Activated gamma-delta T cell (primary cell): ENCODE data around the gene CSAD.
"Not testable (repeated sequence)": the region's sequence is repeated elsewhere in the genome, so short reads cannot be mapped to it uniquely, and the experiment has no call there.

Experiments
- DNase-seq: peaks from one replicate; lab custom pipeline; 2025; lab: John Stamatoyannopoulos, UW

Gene CSAD

DNA sequence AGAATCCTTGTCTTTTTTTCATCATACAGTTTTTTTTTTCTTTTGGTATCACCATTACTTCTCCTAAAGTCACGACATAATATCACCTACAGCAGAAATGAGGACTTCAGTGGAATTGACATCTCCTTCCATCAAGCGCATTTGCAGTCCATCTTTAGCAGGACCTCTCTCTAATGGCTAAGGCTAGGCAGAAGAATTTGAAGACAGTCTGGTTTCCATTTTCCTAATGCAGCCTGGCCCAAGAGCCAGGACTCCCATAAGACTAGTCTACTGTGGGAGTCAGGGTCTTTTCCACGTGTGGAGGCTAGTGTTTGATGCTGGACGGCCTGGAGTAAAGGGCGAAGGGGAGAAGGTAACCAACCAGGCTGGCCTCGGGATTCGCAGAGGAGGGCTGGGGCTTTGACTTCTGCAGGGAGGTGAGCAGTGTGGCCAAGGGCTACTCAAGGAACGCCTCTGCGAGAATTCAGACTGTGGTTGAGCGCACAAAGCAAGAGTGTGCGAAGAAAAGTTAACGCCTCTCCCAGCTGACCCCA is 972 bp downstream of the CSAD start:
- no peak for DNase-seq

- not testable (repeated sequence) for DNase-seq
Measured at GRCh38 chr12:53178803-53179202, 1.9 kb downstream of the CSAD start.

DNA sequence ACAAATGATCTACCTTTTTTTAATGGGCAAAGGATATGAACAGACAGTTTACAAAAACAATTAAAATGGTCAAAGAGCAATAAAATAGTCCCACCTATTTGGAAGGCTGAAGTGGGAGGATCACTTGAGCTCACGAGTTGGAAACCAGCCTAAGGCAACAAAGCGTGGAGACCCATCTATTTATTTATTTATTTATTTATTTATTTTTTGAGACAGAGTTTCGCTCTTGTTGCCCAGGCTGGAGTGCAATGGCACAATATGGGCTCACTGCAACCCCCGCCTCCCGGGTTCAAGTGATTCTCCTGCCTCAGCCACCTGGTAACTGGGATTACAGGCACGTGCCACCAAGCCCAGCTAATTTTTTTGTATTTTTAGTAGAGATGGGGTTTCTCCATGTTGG is 3.3 kb downstream of the CSAD start:
- not testable (repeated sequence) for DNase-seq

GRCh38 chr12:53176750-53177149 is 4.0 kb downstream of the CSAD start:
- no peak for DNase-seq

GRCh38 chr12:53174881-53175491 is 5.7 kb downstream of the CSAD start:
- no peak for DNase-seq

DNA sequence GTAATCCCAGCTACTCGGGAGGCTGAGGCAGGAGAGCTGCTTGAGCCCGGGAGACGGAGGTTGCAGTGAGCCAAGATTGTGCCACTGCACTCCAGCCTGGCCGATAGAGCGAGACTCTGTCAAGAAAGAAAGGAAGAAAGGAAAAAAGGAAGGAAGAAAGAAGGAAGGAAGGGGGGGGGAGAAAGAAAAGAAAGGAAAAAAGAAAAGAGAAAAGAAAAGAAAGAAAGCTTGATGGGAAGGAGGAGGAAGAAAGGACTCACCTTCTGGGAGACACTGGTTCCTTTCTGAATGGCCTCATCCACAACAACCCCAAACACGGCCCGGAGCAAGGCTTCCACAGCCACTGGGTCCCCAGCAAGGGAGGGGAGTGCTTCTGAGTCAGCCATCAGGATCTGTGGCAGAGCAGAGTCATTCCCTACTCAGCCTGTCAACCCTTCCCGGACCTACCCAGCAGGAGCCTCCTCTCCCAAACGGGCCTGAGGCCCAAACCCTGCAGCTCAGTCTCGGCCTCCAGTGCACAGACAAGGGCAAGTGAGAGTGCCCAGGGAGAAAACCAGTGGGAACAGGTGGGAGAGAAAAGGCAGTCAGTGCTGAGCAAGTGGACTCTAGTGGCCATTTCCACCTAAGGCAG is 7.5 kb downstream of the CSAD start:
- DNase-seq, result no peak

GRCh38 chr12:53172352-53172751 is 8.4 kb downstream of the CSAD start:
- DNase-seq, result no peak

GRCh38 chr12:53171725-53172329 is 8.9 kb downstream of the CSAD start:
- no peak for DNase-seq

GRCh38 chr12:53170876-53171724 is 9.6 kb downstream of the CSAD start:
- no peak for DNase-seq

DNA sequence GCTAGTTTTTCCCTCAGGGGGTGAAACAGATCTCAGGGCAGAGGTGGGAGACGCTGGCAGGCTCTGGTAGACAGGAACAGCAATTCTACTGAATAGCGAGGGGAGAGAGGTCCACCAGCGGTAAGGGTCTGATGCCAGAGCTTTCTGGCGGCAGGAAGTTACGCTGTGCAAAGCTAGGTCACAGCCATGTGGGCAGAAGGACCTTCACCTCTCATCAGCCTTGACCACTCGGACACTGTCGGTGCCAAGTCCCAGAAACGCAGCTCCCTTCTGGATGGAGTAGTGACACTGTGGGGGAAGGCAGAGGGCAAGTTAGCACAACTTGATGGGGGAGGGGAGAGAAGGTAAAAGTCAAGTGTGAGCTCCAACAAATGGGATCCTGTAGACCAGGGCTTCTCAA is 10.5 kb downstream of the CSAD start:
- no peak for DNase-seq

- DNase-seq, result no peak
Measured at GRCh38 chr12:53169644-53170043, 11.1 kb downstream of the CSAD start.

DNA sequence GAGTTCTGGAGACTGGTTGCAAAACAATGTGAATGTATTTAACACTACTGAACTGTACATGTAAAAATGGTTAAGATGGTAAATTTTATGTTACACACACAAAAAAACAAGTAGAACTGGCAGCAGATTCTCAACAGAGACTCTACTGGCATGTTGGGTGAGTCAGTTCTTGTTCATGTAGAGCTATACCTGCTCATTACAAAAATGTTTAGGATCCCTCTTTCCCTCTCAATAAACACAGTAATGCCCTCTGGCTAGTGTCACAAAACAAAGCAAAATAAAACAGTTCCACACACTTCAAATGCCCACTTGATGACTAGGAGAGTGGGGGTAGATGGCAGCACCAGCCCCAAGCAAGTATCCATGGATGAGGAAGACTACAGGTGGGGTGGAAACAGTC is 13.9 kb downstream of the CSAD start:
- DNase-seq, result no peak

DNA sequence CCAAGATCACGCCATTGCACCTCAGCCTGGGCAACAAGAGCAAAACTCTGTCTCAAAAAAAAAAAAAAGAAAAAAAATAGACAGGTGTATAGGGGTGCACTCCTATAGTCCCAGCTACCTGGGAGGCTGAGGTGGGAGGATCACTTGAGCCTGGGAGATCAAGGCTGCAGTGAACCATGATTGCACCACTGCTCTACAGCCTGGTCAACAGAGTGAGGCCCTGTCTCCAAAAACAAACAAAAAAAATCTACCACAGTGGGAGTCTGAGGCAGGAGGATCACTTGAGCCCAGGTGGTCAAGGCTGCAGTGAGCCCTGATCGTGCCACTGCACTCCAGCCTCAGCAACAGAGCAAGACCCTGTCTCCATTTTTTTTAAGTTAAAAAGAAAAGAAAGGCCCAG is 17.7 kb downstream of the CSAD start:
- DNase-seq, result not testable (repeated sequence)

DNA sequence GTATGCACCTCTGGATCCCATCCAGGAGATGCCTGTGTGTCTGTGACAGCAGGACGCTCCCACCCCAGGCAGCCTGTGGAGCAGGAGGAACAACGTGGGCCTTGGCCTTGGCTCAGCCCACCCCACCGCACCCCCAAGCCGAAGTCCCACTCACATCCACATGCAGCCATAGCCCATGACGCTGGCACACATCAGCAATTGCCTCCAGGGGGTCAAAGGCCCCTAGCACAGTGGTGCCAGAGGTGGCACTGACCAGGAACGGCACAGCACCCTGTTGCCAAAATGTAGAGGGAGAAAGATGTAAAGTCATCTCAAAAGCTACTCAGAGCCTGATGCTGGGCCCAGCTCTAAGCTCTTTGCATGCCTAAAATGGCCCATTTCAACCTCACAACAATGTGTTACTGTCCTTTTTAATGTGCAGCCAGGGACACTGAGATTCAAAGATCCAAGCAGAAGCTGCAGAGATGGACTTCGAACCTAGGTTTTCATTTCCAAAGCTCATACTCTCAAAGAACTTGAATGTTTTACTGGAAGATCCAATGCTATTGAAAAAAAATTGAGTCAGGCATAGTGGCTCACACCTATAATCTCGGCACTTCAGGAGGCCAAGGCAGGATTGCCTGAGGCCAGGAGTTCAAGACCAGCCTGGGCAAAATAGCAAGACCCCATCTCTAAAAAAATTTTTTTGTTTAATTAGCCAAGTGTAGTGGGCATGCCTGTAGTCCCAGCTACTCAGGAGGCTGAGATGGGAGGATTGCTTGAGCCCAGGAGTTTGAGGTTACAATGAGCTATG is 19.4 kb downstream of the CSAD start:
- DNase-seq, result no peak

GRCh38 chr12:53160673-53161072 is 20.1 kb downstream of the CSAD start:
- DNase-seq, result no peak

DNA sequence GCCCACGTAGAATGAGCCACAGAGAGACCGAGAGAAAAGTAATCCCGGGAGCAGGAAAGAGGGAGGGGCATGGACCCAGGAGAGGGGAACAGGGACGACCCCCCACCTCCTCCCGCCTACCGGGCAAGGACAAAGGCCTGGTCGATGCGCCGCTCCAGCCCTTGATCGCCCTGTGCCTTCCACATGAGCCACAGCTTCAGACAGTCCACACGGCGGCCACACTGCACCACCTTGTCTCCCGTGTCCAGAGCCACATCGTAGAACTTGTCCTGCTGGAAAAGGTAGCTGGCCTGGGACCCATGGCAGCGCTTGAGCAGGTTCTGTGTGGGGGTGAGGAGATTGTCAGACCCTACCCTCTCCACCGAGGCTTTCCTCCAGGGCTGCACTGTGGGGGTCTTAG is 20.7 kb downstream of the CSAD start:
- DNase-seq, result no peak

GRCh38 chr12:53159195-53159839 is 21.4 kb downstream of the CSAD start:
- DNase-seq, result peak; percentile 19

DNA sequence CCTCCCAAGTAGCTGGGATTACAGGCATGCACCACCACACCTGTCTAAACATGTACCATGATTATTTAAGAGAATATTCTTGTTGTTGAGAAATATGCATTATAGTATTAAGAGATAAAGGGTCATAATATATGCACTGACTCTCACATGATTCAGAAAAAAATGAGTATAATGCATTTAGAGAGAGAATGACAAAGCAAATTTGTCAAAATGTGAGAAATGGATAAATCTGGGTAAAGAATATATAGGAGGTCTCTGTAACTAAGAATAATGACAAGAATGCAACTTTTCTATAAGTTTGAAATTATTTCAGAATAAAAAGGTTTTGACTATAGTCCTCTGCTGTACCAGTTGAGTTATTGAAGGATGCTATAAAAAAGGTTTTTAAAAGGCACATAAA is 28.3 kb downstream of the CSAD start:
- no peak for DNase-seq

- no peak for DNase-seq
Measured at GRCh38 chr12:53151039-53151438, 29.7 kb downstream of the CSAD start.

GRCh38 chr12:53147653-53148052 is 33.1 kb downstream of the CSAD start:
- DNase-seq, result no peak

GRCh38 chr12:53147181-53147580 is 33.5 kb downstream of the CSAD start:
- DNase-seq, result no peak
